Mesothelial cell of epicardium (in vitro differentiated cells): ENCODE data around the gene CRACR2A. TPM values are rescaled to one million over a fixed set of nuclear protein-coding genes. Genes with fewer than 3 reads are reported as not detected.

Source experiments
- DNase-seq, 2 experiments: peaks; one replicate each; pipeline ENCODE4 v3.0.0; 2021; ENCODE audit warnings: low spot score in 2 of 2; ENCODE audit not compliant: unreplicated experiment in 2 of 2
- H3K27ac Mint-ChIP-seq: 2 replicates; pipeline ENCODE4 v1.8.0; 2021; ENCODE audit warnings: mixed read lengths
- H3K27me3 Mint-ChIP-seq: 2 replicates; pipeline ENCODE4 v1.8.0; 2021; ENCODE audit warnings: low read depth, mixed read lengths
- H3K36me3 Mint-ChIP-seq: 2 replicates; pipeline ENCODE4 v1.8.0; 2021; ENCODE audit warnings: mixed read lengths
- H3K4me1 Mint-ChIP-seq: 2 replicates; pipeline ENCODE4 v1.8.0; 2021; ENCODE audit warnings: mixed read lengths
- H3K4me3 Mint-ChIP-seq: 2 replicates; pipeline ENCODE4 v1.8.0; 2021; ENCODE audit warnings: mild to moderate bottlenecking, moderate library complexity, mixed read lengths
- H3K9me3 Mint-ChIP-seq: 2 replicates; pipeline ENCODE4 v1.8.0; 2021; ENCODE audit warnings: mixed read lengths
- total RNA-seq: library from RNA; stranded (reverse); gene quantifications from 3 replicates; pipeline ENCODE4 v1.2.1, GENCODE V29; 2021
- TF ChIP-seq, protein P1 (sequence below): fragments of 200-600 bp; sonication (generic); IDR thresholded peaks from one replicate; pipeline ENCODE4 v1.5.0; 2021; ENCODE audit warnings: antibody characterized with exemption; ENCODE audit not compliant: unreplicated experiment

Gene CRACR2A
- total RNA-seq, 1 donor from 2014 or later, result 1.0 TPM

DNA sequence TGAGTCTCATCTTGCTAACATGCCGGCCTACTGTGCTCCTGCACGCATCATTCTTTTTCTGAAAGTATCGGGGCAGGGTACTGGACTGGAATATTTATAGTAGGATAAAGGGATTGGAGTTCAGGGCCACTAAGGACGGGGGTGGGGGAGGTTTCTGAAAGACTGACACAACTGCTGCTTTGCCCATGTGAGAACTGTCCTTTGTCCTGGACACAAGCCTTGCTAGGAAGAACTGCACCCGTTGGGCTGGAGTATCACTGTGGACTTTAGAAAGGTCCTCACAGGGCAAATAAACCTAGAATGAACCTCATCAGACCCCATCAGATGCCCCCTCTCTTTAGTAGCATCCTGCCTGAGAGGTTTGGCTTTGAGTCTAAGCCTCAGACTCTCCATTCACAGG, 174.4 kb downstream of the CRACR2A start:
- Mint-ChIP-seq H3K4me3 (no peak overlapping the region), H3K36me3 (no peaks in the 10 kb centered on the region), H3K4me1 (no peaks in the 10 kb centered on the region), H3K9me3 (no peaks in the 10 kb centered on the region), H3K27me3 (peaks cover 45% of the 10 kb centered on the region), H3K27ac (no peak overlapping the region)
- TF ChIP-seq, protein P1, sequence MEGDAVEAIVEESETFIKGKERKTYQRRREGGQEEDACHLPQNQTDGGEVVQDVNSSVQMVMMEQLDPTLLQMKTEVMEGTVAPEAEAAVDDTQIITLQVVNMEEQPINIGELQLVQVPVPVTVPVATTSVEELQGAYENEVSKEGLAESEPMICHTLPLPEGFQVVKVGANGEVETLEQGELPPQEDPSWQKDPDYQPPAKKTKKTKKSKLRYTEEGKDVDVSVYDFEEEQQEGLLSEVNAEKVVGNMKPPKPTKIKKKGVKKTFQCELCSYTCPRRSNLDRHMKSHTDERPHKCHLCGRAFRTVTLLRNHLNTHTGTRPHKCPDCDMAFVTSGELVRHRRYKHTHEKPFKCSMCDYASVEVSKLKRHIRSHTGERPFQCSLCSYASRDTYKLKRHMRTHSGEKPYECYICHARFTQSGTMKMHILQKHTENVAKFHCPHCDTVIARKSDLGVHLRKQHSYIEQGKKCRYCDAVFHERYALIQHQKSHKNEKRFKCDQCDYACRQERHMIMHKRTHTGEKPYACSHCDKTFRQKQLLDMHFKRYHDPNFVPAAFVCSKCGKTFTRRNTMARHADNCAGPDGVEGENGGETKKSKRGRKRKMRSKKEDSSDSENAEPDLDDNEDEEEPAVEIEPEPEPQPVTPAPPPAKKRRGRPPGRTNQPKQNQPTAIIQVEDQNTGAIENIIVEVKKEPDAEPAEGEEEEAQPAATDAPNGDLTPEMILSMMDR, result no peak
- no peak for DNase-seq

DNA sequence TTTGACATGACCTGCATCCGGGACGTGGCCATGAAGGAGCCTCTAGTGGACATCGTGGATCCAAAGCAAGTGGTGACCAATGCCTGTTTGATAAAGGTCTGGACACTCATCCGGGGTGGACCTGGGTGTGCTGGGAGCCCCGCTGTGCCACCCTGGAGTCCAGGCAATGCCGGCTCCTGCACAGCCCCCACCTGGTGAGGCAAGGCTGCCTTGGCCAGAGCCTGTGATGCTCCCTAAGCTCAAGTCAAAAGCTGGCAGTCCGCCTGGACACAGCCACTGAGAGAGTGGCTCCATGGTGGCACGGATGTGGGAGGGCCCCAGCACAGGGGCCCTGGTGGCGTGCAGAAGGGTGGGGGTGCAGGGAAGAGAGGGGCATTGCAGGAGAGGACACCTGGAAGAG, 176.0 kb downstream of the CRACR2A start:
- Mint-ChIP-seq H3K4me3 (no peak overlapping the region), H3K27ac (no peak overlapping the region), H3K4me1 (peaks cover 2% of the 10 kb centered on the region), H3K9me3 (no peaks in the 10 kb centered on the region), H3K27me3 (peaks cover 48% of the 10 kb centered on the region), H3K36me3 (no peaks in the 10 kb centered on the region)
- TF ChIP-seq, protein P1, result no peak
- DNase-seq, result no peak

DNA sequence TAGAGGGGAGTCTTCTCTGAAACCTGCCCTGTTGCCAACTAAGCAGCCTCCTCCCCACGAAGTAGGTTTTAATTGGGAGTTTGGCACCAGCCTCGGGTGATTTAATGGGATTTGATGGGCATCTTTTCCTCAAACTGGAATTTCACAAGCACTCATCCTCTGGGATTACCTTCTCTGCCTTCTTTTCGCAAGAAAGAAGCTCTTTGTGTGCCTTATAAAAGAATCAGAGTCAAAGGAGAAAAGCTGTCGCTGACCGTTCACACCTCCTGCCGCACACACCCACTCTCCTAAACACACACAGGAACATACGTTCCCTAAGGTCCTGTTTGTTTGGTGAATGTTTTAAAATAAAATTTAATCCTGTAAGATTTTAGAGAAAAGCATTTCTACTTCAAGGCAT, 177.9 kb downstream of the CRACR2A start:
- H3K4me3 Mint-ChIP-seq, result no peak overlapping the region
- DNase-seq, result no peak
- no peak overlapping the region for H3K27ac Mint-ChIP-seq
- no peaks in the 10 kb centered on the region for H3K36me3 Mint-ChIP-seq
- H3K27me3 Mint-ChIP-seq, result peaks cover 51% of the 10 kb centered on the region
- TF ChIP-seq, protein P1, result no peak
- no peaks in the 10 kb centered on the region for H3K9me3 Mint-ChIP-seq
- H3K4me1 Mint-ChIP-seq, result peaks cover 3% of the 10 kb centered on the region

- H3K4me3 Mint-ChIP-seq, result no peak overlapping the region
- peaks cover 63% of the 10 kb centered on the region for H3K27me3 Mint-ChIP-seq
- no peak overlapping the region for H3K27ac Mint-ChIP-seq
- TF ChIP-seq, protein P1, result no peak
- H3K4me1 Mint-ChIP-seq, result peaks cover 3% of the 10 kb centered on the region
- H3K9me3 Mint-ChIP-seq, result no peaks in the 10 kb centered on the region
- no peaks in the 10 kb centered on the region for H3K36me3 Mint-ChIP-seq
- DNase-seq, result no peak
These were observed 180.3 kb downstream of the CRACR2A start for GRCh38 chr12:3572560-3572959.

DNA sequence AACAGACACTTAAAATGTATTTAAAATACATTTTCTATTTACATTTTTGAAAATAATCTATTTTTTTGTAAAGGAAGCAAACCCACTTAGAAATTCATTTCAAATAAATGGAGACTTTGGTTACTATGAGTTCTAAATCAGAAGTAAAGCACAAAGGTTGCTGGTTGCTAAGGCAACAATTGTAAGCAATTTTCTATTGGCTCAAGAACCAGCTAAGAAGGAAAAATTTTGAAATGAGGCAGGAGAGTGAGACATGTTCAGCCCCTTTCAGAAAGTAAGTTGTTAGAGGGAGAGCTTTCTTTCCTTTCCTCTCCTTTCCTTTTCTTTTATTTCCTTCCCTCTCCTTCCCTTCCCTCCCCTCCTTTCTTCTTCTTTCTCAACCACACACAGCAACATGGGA, 181.2 kb downstream of the CRACR2A start:
- no peak for DNase-seq
- TF ChIP-seq, protein P1, result no peak
- Mint-ChIP-seq H3K4me1 (peaks cover 3% of the 10 kb centered on the region), H3K27me3 (peaks cover 60% of the 10 kb centered on the region), H3K27ac (no peak overlapping the region), H3K9me3 (no peaks in the 10 kb centered on the region), H3K4me3 (no peak overlapping the region), H3K36me3 (no peaks in the 10 kb centered on the region)

GRCh38 chr12:3571323-3571722, 181.6 kb downstream of the CRACR2A start:
- no peak for DNase-seq
- no peak overlapping the region for H3K27ac Mint-ChIP-seq
- H3K4me1 Mint-ChIP-seq, result peaks cover 3% of the 10 kb centered on the region
- no peak overlapping the region for H3K4me3 Mint-ChIP-seq
- TF ChIP-seq, protein P1, result no peak
- no peaks in the 10 kb centered on the region for H3K9me3 Mint-ChIP-seq
- no peaks in the 10 kb centered on the region for H3K36me3 Mint-ChIP-seq
- H3K27me3 Mint-ChIP-seq, result peaks cover 62% of the 10 kb centered on the region
